H9 (cell line): ENCODE results near the gene DPH2. TPM values are rescaled to one million over a fixed set of nuclear protein-coding genes. Genes with fewer than 3 reads are reported as not detected.

Experiments used
- DNase-seq: peaks from one replicate; pipeline ENCODE4 v3.0.0-alpha.2; 2017
- H2AFZ ChIP-seq: one replicate; pipeline ENCODE4 v1.6.1; 2013; ENCODE audit warnings: mild to moderate bottlenecking, low read length, control low read depth, moderate library complexity
- H2AK5ac ChIP-seq: 2 replicates; pipeline ENCODE4 v1.6.1; 2013; ENCODE audit warnings: low read length, control low read depth, mixed read lengths; ENCODE audit not compliant: insufficient read length
- H2BK120ac ChIP-seq: one replicate; pipeline ENCODE4 v1.6.1; 2013; ENCODE audit warnings: low read depth, mild to moderate bottlenecking, low read length, control low read depth, inconsistent platforms; ENCODE audit not compliant: poor library complexity, severe bottlenecking
- H2BK12ac ChIP-seq: 2 replicates; pipeline ENCODE4 v1.6.1; 2013; ENCODE audit warnings: low read length, control low read depth, mixed read lengths, low read depth; ENCODE audit not compliant: insufficient read length
- H2BK15ac ChIP-seq: 2 replicates; pipeline ENCODE4 v1.6.1; 2013; ENCODE audit warnings: low read depth, low read length, control low read depth
- H2BK20ac ChIP-seq: one replicate; pipeline ENCODE4 v1.6.1; 2013; ENCODE audit warnings: low read depth, mild to moderate bottlenecking, low read length, control low read depth, inconsistent platforms; ENCODE audit not compliant: poor library complexity, severe bottlenecking
- H2BK5ac ChIP-seq: 2 replicates; pipeline ENCODE4 v1.6.1; 2013; ENCODE audit warnings: low read length, control low read depth, mixed read lengths; ENCODE audit not compliant: insufficient read length
- H3K14ac ChIP-seq: 2 replicates; pipeline ENCODE4 v1.6.1; 2013; ENCODE audit warnings: low read length, control low read depth; ENCODE audit not compliant: insufficient read depth
- H3K18ac ChIP-seq: 2 replicates; pipeline ENCODE4 v1.6.1; 2013; ENCODE audit warnings: low read depth, mild to moderate bottlenecking, mixed read lengths, low read length, control low read depth; ENCODE audit not compliant: insufficient read length
- H3K23ac ChIP-seq: 2 replicates; pipeline ENCODE4 v1.6.1; 2013; ENCODE audit warnings: low read length, control low read depth, mixed read lengths, low read depth; ENCODE audit not compliant: insufficient read length
- H3K23me2 ChIP-seq: 2 replicates; pipeline ENCODE4 v1.6.1; 2013; ENCODE audit warnings: low read depth, mild to moderate bottlenecking, mixed read lengths, low read length, control low read depth; ENCODE audit not compliant: insufficient read length, poor library complexity, severe bottlenecking
- H3K27ac ChIP-seq: 2 replicates; pipeline ENCODE4 v1.5.1; 2013; ENCODE audit warnings: low read length, control low read depth, mixed read lengths, low read depth; ENCODE audit not compliant: insufficient read length
- H3K27me3 ChIP-seq: 2 replicates; pipeline ENCODE4 v1.6.1; 2013; ENCODE audit warnings: low read length, control low read depth, inconsistent platforms; ENCODE audit not compliant: insufficient read depth
- H3K4ac ChIP-seq: 2 replicates; pipeline ENCODE4 v1.6.1; 2013; ENCODE audit warnings: low read depth, mild to moderate bottlenecking, control low read depth, inconsistent platforms, low read length, moderate library complexity
- H3K4me1 ChIP-seq: 2 replicates; pipeline ENCODE4 v1.6.1; 2013; ENCODE audit warnings: low read length, control low read depth, inconsistent platforms; ENCODE audit not compliant: insufficient read depth
- H3K4me2 ChIP-seq: 2 replicates; pipeline ENCODE4 v1.6.1; 2013; ENCODE audit warnings: low read length, control low read depth, mixed read lengths; ENCODE audit not compliant: insufficient read length, insufficient read depth
- H3K56ac ChIP-seq: 2 replicates; pipeline ENCODE4 v1.6.1; 2013; ENCODE audit warnings: low read depth, mild to moderate bottlenecking, mixed read lengths, low read length, control low read depth; ENCODE audit not compliant: insufficient read length
- H3K79me1 ChIP-seq: 2 replicates; pipeline ENCODE4 v1.6.1; 2013; ENCODE audit warnings: low read depth, mild to moderate bottlenecking, moderate library complexity, low read length, control low read depth, inconsistent platforms; ENCODE audit not compliant: insufficient read depth, poor library complexity, severe bottlenecking
- H3K79me2 ChIP-seq: 2 replicates; pipeline ENCODE4 v1.6.1; 2013; ENCODE audit warnings: low read length, control low read depth, inconsistent platforms; ENCODE audit not compliant: insufficient read depth
- H3K9ac ChIP-seq: 2 replicates; pipeline ENCODE4 v1.6.1; 2013; ENCODE audit warnings: low read length, control low read depth, mixed read lengths; ENCODE audit not compliant: insufficient read length; ENCODE audit errors: extremely low read depth
- H3K9me3 ChIP-seq: one replicate; pipeline ENCODE4 v1.6.1; 2013; ENCODE audit warnings: low read depth, low read length, inconsistent platforms; ENCODE audit not compliant: control insufficient read depth
- H3T11ph ChIP-seq: one replicate; pipeline ENCODE4 v1.6.1; 2013; ENCODE audit warnings: mild to moderate bottlenecking, low read length, control low read depth, inconsistent platforms
- H4K20me1 ChIP-seq: one replicate; pipeline ENCODE4 v1.6.1; 2013; ENCODE audit not compliant: control insufficient read depth, insufficient read length, insufficient read depth
- H4K5ac ChIP-seq: 2 replicates; pipeline ENCODE4 v1.6.1; 2013; ENCODE audit warnings: low read depth, mild to moderate bottlenecking, mixed read lengths, low read length, control low read depth; ENCODE audit not compliant: insufficient read length
- H4K8ac ChIP-seq: replicated peaks from 2 replicates; pipeline ENCODE4 v1.6.1; 2013; ENCODE audit warnings: low read length, control low read depth, mixed read lengths, low read depth; ENCODE audit not compliant: insufficient read length
- H4K91ac ChIP-seq: 2 replicates; pipeline ENCODE4 v1.6.1; 2013; ENCODE audit warnings: low read depth, mild to moderate bottlenecking, moderate library complexity, mixed read lengths, low read length, control low read depth; ENCODE audit not compliant: insufficient read length
- H3K27ac Mint-ChIP-seq, 3 experiments: 2 replicates in 2 of 3; 3 replicates in 1 of 3; pipeline ENCODE4 v1.8.0; 2020 to 2021; ENCODE audit warnings: mixed read lengths in 3 of 3, mild to moderate bottlenecking in 1 of 3, moderate library complexity in 1 of 3
- H3K27me3 Mint-ChIP-seq: 2 replicates; pipeline ENCODE4 v1.8.0; 2021; ENCODE audit warnings: low read depth, mild to moderate bottlenecking, moderate library complexity, mixed read lengths
- H3K36me3 Mint-ChIP-seq, 3 experiments: 2 replicates in 2 of 3; 3 replicates in 1 of 3; pipeline ENCODE4 v1.8.0; 2020 to 2021; ENCODE audit warnings: low read depth in 3 of 3, mixed read lengths in 3 of 3; ENCODE audit not compliant: insufficient read depth in 1 of 3
- H3K4me1 Mint-ChIP-seq, 2 experiments: 2 replicates each; pipeline ENCODE4 v1.8.0; 2020; ENCODE audit warnings: mixed read lengths in 2 of 2
- H3K4me3 Mint-ChIP-seq, 2 experiments: 2 replicates in 1 of 2; 3 replicates in 1 of 2; pipeline ENCODE4 v1.8.0; 2020 to 2021; ENCODE audit warnings: mild to moderate bottlenecking in 2 of 2, mixed read lengths in 2 of 2, moderate library complexity in 1 of 2
- H3K9me3 Mint-ChIP-seq, 2 experiments: 2 replicates in 1 of 2; 3 replicates in 1 of 2; pipeline ENCODE4 v1.8.0; 2020; ENCODE audit warnings: mild to moderate bottlenecking in 2 of 2, mixed read lengths in 2 of 2, moderate library complexity in 1 of 2
- WGBS: extraction: QIAGEN DNeasy Blood & Tissue Kit; methylation state at CpG from one replicate; pipeline ENCODE4 v1.1.7; 2013; ENCODE audit warnings: missing lambda C conversion rate, low lambda C conversion rate, mixed read lengths; ENCODE audit not compliant: insufficient read length; ENCODE audit errors: extremely low coverage; 5-methylcytosine and 5-hydroxymethylcytosine counted together
- total RNA-seq: library from RNA; stranded (reverse); gene quantifications from 2 replicates; pipeline ENCODE4 v1.2.1, GENCODE V29; 2021
- TF ChIP-seq, protein P1 (sequence below): fragments of 200-600 bp; sonication (generic); conservative IDR thresholded peaks from 3 replicates; pipeline ENCODE4 v1.8.0; 2021; ENCODE audit warnings: antibody characterized with exemption, mild to moderate bottlenecking

DPH2 gene
- total RNA-seq, 1 experiment from 2014 or later, result 74.4 TPM

- no peak overlapping the region for H2BK12ac ChIP-seq
- H3K4me1 ChIP-seq, result peaks cover 8% of the 10 kb centered on the region; the same call in 1 of the 2 replicates
- no peak overlapping the region for H2BK120ac ChIP-seq
- peak overlapping the region; percentile 57 for H3K4me2 ChIP-seq
- no peak for DNase-seq
- no peak overlapping the region for H4K91ac ChIP-seq
- H3K27me3 Mint-ChIP-seq, result no peaks in the 10 kb centered on the region
- H3K4me3 Mint-ChIP-seq, result peak overlapping the region; percentile 89 to 92
- no peak overlapping the region for H2AFZ ChIP-seq
- H3K79me2 ChIP-seq, result peaks cover 3% of the 10 kb centered on the region; the same call in 1 of the 2 replicates
- peak overlapping the region; percentile 39 for H3K9ac ChIP-seq
- H3K4ac ChIP-seq, result no peak overlapping the region
- H3K23me2 ChIP-seq, result peaks cover 17% of the 10 kb centered on the region
- H2BK20ac ChIP-seq, result no peak overlapping the region
- H4K5ac ChIP-seq, result no peak overlapping the region
- peak overlapping the region; percentile 80 for H3K14ac ChIP-seq
- no peak overlapping the region for H2BK5ac ChIP-seq
- no peak overlapping the region for H3K23ac ChIP-seq
- H3T11ph ChIP-seq, result no peak overlapping the region
- no peaks in the 10 kb centered on the region for H3K9me3 ChIP-seq
- H3K4me1 Mint-ChIP-seq, result peaks cover 24 to 32% of the 10 kb centered on the region in 2 experiments
- no peaks in the 10 kb centered on the region; a peak in 1 of 5 replicates for H3K9me3 Mint-ChIP-seq
- H3K36me3 Mint-ChIP-seq, result peaks cover 26 to 55% (median 52%) of the 10 kb centered on the region in 3 experiments; a peak in 6 of 7 replicates
- H2BK15ac ChIP-seq, result no peak overlapping the region
- no peaks in the 10 kb centered on the region for H4K20me1 ChIP-seq
- no peak overlapping the region for H3K27ac ChIP-seq
- peak overlapping the region; percentile 1 for H3K18ac ChIP-seq
- no peak overlapping the region for H3K56ac ChIP-seq
- no CpG with 5 or more reads among the region's 45 CpGs for WGBS
- H3K27ac Mint-ChIP-seq, result peak overlapping the region in 1 of 3 experiments; percentile 92; a peak in 2 of 7 replicates
- H3K79me1 ChIP-seq, result peaks cover 6% of the 10 kb centered on the region
- no peaks in the 10 kb centered on the region for H3K27me3 ChIP-seq
- H4K8ac ChIP-seq, result no peak overlapping the region
- TF ChIP-seq, protein P1, sequence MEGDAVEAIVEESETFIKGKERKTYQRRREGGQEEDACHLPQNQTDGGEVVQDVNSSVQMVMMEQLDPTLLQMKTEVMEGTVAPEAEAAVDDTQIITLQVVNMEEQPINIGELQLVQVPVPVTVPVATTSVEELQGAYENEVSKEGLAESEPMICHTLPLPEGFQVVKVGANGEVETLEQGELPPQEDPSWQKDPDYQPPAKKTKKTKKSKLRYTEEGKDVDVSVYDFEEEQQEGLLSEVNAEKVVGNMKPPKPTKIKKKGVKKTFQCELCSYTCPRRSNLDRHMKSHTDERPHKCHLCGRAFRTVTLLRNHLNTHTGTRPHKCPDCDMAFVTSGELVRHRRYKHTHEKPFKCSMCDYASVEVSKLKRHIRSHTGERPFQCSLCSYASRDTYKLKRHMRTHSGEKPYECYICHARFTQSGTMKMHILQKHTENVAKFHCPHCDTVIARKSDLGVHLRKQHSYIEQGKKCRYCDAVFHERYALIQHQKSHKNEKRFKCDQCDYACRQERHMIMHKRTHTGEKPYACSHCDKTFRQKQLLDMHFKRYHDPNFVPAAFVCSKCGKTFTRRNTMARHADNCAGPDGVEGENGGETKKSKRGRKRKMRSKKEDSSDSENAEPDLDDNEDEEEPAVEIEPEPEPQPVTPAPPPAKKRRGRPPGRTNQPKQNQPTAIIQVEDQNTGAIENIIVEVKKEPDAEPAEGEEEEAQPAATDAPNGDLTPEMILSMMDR, result no peak
- H2AK5ac ChIP-seq, result no peak overlapping the region
These were observed 9.9 kb downstream of the DPH2 start for GRCh38 chr1:43979528-43980254.
